Liver (tissue), 9 donors: ENCODE data around the gene PLEKHO1. TPM values are rescaled to one million over a fixed set of nuclear protein-coding genes. Genes with fewer than 3 reads are reported as not detected.

Source experiments
- DNase-seq: peaks from one replicate; pipeline ENCODE4 v3.0.0-alpha.2; 2017; ENCODE audit warnings: low spot score
- H3K27ac ChIP-seq, 2 donors: one replicate each; pipeline ENCODE4 v1.7.0; 2013; ENCODE audit warnings: inconsistent platforms in 2 of 2, low read length in 2 of 2, control low read depth in 1 of 2, low read depth in 1 of 2, mild to moderate bottlenecking in 1 of 2
- H3K27me3 ChIP-seq, 4 donors: one replicate each; pipeline versions ENCODE4 v1.6.1 to v1.7.0; 2013; ENCODE audit warnings: low read length in 3 of 4, inconsistent platforms in 1 of 4, mild to moderate bottlenecking in 1 of 4, moderate library complexity in 1 of 4; ENCODE audit not compliant: control insufficient read depth in 4 of 4, insufficient read depth in 4 of 4
- H3K36me3 ChIP-seq, 4 donors: one replicate each; pipeline versions ENCODE4 v1.6.1 to v1.7.0; 2013; ENCODE audit warnings: low read length in 3 of 4, mild to moderate bottlenecking in 3 of 4, low read depth in 1 of 4, moderate library complexity in 1 of 4; ENCODE audit not compliant: control insufficient read depth in 4 of 4, insufficient read depth in 3 of 4
- H3K4me1 ChIP-seq, 4 donors: one replicate each; pipeline versions ENCODE4 v1.6.1 to v1.7.0; 2013; ENCODE audit warnings: low read length in 3 of 4, mild to moderate bottlenecking in 3 of 4, moderate library complexity in 1 of 4; ENCODE audit not compliant: control insufficient read depth in 4 of 4, insufficient read depth in 4 of 4
- H3K4me3 ChIP-seq, 3 donors: one replicate each; pipeline versions ENCODE4 v1.6.1 to v1.7.0; 2013; ENCODE audit warnings: low read length in 3 of 3, control low read depth in 1 of 3, low read depth in 1 of 3, mild to moderate bottlenecking in 1 of 3
- H3K9ac ChIP-seq, 2 donors: one replicate each; pipeline ENCODE4 v1.7.0; 2013; ENCODE audit warnings: low read length in 2 of 2, mild to moderate bottlenecking in 2 of 2, moderate library complexity in 2 of 2, control low read depth in 1 of 2, low read depth in 1 of 2
- H3K9me3 ChIP-seq, 4 donors: one replicate each; pipeline versions ENCODE4 v1.6.1 to v1.7.0; 2013; ENCODE audit warnings: low read length in 3 of 4; ENCODE audit not compliant: control insufficient read depth in 4 of 4
- EGR1 ChIP-seq, 2 donors: IDR thresholded peaks; 2 replicates each; pipeline ENCODE4 v1.6.1; 2016 to 2018; ENCODE audit warnings: antibody characterized with exemption in 2 of 2, low read depth in 2 of 2
- FOXA1 ChIP-seq: IDR thresholded peaks from 2 replicates; pipeline ENCODE4 v1.6.1; 2016; ENCODE audit warnings: antibody characterized with exemption
- FOXA2 ChIP-seq: IDR thresholded peaks from 2 replicates; pipeline ENCODE4 v1.6.1; 2016; ENCODE audit warnings: antibody characterized with exemption
- HNF4A ChIP-seq, 2 donors: conservative IDR thresholded peaks; 2 replicates each; pipeline ENCODE4 v1.6.1; 2016; ENCODE audit warnings: antibody characterized with exemption in 2 of 2, mild to moderate bottlenecking in 2 of 2
- HNF4G ChIP-seq: IDR thresholded peaks from 2 replicates; pipeline ENCODE4 v1.6.1; 2016; ENCODE audit warnings: antibody characterized with exemption
- JUND ChIP-seq, 2 donors: IDR thresholded peaks; 2 replicates each; pipeline ENCODE4 v1.6.1; 2016; ENCODE audit warnings: antibody characterized with exemption in 2 of 2
- NR2F2 ChIP-seq: IDR thresholded peaks from 2 replicates; pipeline ENCODE4 v1.6.1; 2016; ENCODE audit warnings: antibody characterized with exemption
- RXRA ChIP-seq, 2 donors: IDR thresholded peaks; 2 replicates each; pipeline ENCODE4 v1.6.1; 2017 to 2018; ENCODE audit warnings: antibody characterized with exemption in 2 of 2, mild to moderate bottlenecking in 1 of 2
- SP1 ChIP-seq: IDR thresholded peaks from 2 replicates; pipeline ENCODE4 v1.6.1; 2018; ENCODE audit warnings: antibody characterized with exemption, mild to moderate bottlenecking
- TAF1 ChIP-seq: conservative IDR thresholded peaks from 2 replicates; pipeline ENCODE4 v1.6.1; 2016; ENCODE audit warnings: antibody characterized with exemption, mild to moderate bottlenecking
- YY1 ChIP-seq: IDR thresholded peaks from 2 replicates; pipeline ENCODE4 v1.6.1; 2016; ENCODE audit warnings: antibody characterized with exemption, mild to moderate bottlenecking
- WGBS: extraction: QIAGEN DNeasy Blood & Tissue Kit; methylation state at CpG from one replicate; pipeline ENCODE4 v1.1.7; 2013; 5-methylcytosine and 5-hydroxymethylcytosine counted together
- polyA plus RNA-seq, 2 donors: library from polyadenylated mRNA; stranded (reverse) in 1 of 2; unstranded in 1 of 2; fragments of 200-250 nt in 1 of 2; fragments of >200 nt in 1 of 2; fragmentation: Nextera tagmentation in 1 of 2; extraction: Ambion mirVana in 1 of 2; gene quantifications; one replicate each; pipeline versions ENCODE4 v1.2.1 to v1.2.3, GENCODE V29; 2013 to 2015
- total RNA-seq, 2 donors: library from RNA; depleted of rRNA; stranded (reverse); fragments of >200 nt; gene quantifications; one replicate each; pipeline ENCODE4 v1.2.3, GENCODE V29; 2014
- TF ChIP-seq, protein P1 (sequence below): IDR thresholded peaks from 2 replicates; pipeline ENCODE4 v1.6.1; 2016; ENCODE audit warnings: antibody characterized with exemption
- TF ChIP-seq, protein P2 (sequence below): IDR thresholded peaks from 2 replicates; pipeline ENCODE4 v1.6.1; 2016; ENCODE audit warnings: antibody characterized with exemption
- TF ChIP-seq, protein P3 (sequence below): IDR thresholded peaks from 2 replicates; pipeline ENCODE4 v1.6.1; 2016; ENCODE audit warnings: antibody characterized with exemption, mild to moderate bottlenecking
- donor health status: healthy.
- donor health status: healthy.
- donor health status: healthy.
- donor health status: healthy.
- donor health status: healthy.

Gene PLEKHO1
- total and polyA plus RNA-seq, 4 donors = 3.5 to 8.8 (median 6.0) TPM

DNA sequence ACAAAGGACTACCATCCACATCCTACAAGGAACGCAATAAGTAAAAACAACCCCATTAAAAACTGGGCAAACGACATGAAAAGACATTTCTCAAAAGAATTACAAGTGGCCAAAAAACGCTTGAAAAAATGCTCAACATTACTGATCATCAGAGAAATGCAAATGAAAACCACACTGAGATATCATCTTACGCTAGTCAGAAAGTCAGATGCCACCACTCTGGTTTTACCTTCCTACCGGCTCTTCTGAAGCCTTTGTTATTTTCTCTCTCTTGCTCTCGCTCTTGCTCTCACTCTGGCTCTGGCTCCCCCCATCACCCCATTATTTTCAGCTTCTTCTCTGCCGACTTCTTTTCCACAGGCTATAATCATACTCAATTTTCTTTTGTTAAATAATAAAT is 43.4 kb upstream of the PLEKHO1 start:
- no peaks in the 10 kb centered on the region for H3K27me3 ChIP-seq
- H3K9ac ChIP-seq = no peak overlapping the region
- no peak overlapping the region for H3K4me3 ChIP-seq
- TF ChIP-seq, protein P1, sequence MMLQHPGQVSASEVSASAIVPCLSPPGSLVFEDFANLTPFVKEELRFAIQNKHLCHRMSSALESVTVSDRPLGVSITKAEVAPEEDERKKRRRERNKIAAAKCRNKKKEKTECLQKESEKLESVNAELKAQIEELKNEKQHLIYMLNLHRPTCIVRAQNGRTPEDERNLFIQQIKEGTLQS = no peak
- TF ChIP-seq, protein P2, sequence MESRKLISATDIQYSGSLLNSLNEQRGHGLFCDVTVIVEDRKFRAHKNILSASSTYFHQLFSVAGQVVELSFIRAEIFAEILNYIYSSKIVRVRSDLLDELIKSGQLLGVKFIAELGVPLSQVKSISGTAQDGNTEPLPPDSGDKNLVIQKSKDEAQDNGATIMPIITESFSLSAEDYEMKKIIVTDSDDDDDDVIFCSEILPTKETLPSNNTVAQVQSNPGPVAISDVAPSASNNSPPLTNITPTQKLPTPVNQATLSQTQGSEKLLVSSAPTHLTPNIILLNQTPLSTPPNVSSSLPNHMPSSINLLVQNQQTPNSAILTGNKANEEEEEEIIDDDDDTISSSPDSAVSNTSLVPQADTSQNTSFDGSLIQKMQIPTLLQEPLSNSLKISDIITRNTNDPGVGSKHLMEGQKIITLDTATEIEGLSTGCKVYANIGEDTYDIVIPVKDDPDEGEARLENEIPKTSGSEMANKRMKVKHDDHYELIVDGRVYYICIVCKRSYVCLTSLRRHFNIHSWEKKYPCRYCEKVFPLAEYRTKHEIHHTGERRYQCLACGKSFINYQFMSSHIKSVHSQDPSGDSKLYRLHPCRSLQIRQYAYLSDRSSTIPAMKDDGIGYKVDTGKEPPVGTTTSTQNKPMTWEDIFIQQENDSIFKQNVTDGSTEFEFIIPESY = no peak
- TF ChIP-seq EGR1 (IDR thresholded peaks at IDR 0.05; ENCODE audit: low read depth in 2 of 2) (no peak), HNF4G (no peak), TAF1 (no peak)
- peaks cover 0 to 2% (median 0%) of the 10 kb centered on the region in 4 donors for H3K4me1 ChIP-seq
- no peaks in the 10 kb centered on the region for H3K9me3 ChIP-seq
- H3K36me3 ChIP-seq = peaks cover 0 to 1% (median 0%) of the 10 kb centered on the region in 4 donors
- DNase-seq = no peak
- no peak overlapping the region for H3K27ac ChIP-seq
- 90% methylated on average over 7 of the region's 7 CpGs for WGBS

DNA sequence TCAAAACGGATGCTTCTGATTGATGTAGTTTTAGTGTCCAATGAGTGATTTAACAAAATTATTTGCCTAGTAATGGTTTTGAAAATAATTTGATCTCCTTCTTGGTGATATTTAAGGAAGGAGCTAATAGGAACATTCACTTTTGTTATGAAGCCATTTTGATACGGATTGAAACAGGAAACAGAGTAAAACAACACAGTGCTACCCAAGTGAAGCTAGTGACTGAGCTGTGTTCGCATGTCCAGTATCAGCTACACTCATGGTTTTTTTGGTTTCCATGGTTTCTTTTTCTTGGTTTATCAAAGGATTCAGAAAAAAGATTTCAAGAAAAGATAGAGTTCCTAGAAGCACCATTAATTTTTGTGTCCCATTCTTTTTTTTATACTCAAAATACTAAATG is 40.1 kb upstream of the PLEKHO1 start:
- Histone ChIP-seq H3K27ac (peak overlapping the region in 1 of 2 donors; percentile 50), H3K9me3 (no peaks in the 10 kb centered on the region), H3K36me3 (peaks cover 0 to 2% (median 0%) of the 10 kb centered on the region in 4 donors), H3K27me3 (no peaks in the 10 kb centered on the region), H3K9ac (no peak overlapping the region), H3K4me1 (peaks cover 0 to under 1% (median 0%) of the 10 kb centered on the region in 4 donors), H3K4me3 (no peak overlapping the region)
- 67% methylated on average over 3 of the region's 3 CpGs for WGBS
- DNase-seq = no peak
- TF ChIP-seq RXRA (IDR thresholded peaks at IDR 0.05) (no peak), YY1 (peak; percentile 44), FOXA2 (no peak), EGR1 (IDR thresholded peaks at IDR 0.05; ENCODE audit: low read depth in 2 of 2) (no peak), HNF4A (conservative IDR thresholded peaks at IDR 0.05) (no peak), JUND (IDR thresholded peaks at IDR 0.05) (no peak), SP1 (no peak), FOXA1 (no peak)

DNA sequence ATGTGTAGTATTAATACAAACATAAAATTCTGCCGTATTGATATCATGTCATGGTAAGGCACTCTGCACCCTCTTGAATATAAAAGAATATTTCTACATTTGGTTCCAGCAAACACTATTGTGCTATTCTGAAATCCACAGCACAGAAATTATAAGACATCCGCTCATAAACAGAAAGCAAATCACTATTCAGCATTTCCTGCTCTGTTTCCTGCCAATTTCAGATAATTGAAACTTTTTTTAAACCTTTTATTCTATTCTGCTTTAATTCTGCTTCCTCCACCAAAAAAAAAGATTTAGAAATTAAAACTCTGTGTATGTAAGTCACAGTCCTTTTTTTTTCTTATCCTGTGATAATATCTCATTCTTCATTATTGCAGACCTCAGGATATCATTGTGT is 39.6 kb upstream of the PLEKHO1 start:
- Histone ChIP-seq H3K36me3 (peaks cover 0 to 2% (median 0%) of the 10 kb centered on the region in 4 donors), H3K27me3 (no peaks in the 10 kb centered on the region), H3K4me1 (no peaks in the 10 kb centered on the region), H3K9ac (no peak overlapping the region), H3K27ac (peak overlapping the region; percentile 20 to 50), H3K4me3 (no peak overlapping the region), H3K9me3 (no peaks in the 10 kb centered on the region)
- WGBS = 65% methylated on average over 2 of the region's 2 CpGs
- TF ChIP-seq, protein P3, sequence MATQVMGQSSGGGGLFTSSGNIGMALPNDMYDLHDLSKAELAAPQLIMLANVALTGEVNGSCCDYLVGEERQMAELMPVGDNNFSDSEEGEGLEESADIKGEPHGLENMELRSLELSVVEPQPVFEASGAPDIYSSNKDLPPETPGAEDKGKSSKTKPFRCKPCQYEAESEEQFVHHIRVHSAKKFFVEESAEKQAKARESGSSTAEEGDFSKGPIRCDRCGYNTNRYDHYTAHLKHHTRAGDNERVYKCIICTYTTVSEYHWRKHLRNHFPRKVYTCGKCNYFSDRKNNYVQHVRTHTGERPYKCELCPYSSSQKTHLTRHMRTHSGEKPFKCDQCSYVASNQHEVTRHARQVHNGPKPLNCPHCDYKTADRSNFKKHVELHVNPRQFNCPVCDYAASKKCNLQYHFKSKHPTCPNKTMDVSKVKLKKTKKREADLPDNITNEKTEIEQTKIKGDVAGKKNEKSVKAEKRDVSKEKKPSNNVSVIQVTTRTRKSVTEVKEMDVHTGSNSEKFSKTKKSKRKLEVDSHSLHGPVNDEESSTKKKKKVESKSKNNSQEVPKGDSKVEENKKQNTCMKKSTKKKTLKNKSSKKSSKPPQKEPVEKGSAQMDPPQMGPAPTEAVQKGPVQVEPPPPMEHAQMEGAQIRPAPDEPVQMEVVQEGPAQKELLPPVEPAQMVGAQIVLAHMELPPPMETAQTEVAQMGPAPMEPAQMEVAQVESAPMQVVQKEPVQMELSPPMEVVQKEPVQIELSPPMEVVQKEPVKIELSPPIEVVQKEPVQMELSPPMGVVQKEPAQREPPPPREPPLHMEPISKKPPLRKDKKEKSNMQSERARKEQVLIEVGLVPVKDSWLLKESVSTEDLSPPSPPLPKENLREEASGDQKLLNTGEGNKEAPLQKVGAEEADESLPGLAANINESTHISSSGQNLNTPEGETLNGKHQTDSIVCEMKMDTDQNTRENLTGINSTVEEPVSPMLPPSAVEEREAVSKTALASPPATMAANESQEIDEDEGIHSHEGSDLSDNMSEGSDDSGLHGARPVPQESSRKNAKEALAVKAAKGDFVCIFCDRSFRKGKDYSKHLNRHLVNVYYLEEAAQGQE = no peak
- TF ChIP-seq EGR1 (IDR thresholded peaks at IDR 0.05; ENCODE audit: low read depth in 2 of 2) = no peak
- no peak for TF ChIP-seq YY1
- no peak for TF ChIP-seq FOXA2
- TF ChIP-seq HNF4G = no peak
- TF ChIP-seq JUND (IDR thresholded peaks at IDR 0.05) = no peak
- no peak for TF ChIP-seq NR2F2
- DNase-seq = no peak
